ENCODE results near the gene OTOP3.

OTOP3 gene

DNA sequence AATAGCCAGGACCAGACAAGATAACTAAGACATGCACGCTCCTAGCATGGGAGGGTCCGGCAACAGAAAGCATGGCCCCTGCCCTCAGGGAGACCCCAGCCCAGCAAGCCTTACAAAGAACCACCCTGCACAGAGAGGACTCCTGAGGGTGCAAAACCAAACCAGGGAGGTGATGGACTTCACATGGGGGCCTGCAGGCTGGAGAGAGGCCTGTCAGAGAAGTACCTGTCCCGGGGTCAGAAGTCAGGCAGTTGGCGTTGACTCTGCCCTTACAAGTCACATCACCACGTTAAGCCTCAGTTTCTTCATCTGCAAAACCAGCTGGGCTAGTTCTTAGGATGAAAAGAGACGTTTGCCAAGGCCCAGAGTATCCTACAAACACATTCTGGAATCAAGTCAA is 6.9 kb upstream of the OTOP3 start:
- Histone ChIP-seq H3K9ac (ENCODE audit: low read length) (no peak overlapping the region), H3K4me3 (ENCODE audit: low read length) (no peak overlapping the region), H3K9me3 (ENCODE audit: control insufficient read depth, low read depth, low read length) (no peaks in the 10 kb centered on the region), H3K4me1 (ENCODE audit: control insufficient read depth, low read depth, low read length) (no peaks in the 10 kb centered on the region), H3K27ac (ENCODE audit: low read length) (no peak overlapping the region), H3K27me3 (ENCODE audit: control insufficient read depth, insufficient read depth, low read length) (peaks cover 71% of the 10 kb centered on the region), H3K36me3 (ENCODE audit: control insufficient read depth, low read depth, low read length) (no peaks in the 10 kb centered on the region)

DNA sequence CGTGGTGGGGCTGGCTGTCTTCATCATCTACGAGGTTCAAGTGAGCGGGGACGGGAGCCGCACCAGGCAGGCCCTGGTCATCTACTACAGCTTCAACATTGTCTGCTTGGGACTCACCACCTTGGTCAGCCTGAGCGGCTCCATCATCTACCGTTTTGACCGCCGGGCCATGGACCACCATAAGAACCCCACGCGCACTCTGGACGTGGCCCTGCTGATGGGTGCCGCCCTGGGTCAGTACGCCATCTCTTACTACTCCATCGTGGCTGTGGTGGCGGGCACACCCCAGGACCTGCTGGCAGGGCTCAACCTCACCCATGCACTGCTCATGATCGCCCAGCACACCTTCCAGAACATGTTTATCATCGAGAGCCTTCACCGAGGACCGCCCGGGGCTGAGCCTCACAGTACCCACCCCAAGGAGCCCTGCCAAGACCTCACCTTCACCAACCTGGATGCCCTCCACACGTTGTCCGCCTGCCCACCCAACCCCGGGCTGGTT is 5.1 kb upstream of the OTOP3 start:
- no peak overlapping the region for H3K27ac ChIP-seq (ENCODE audit: low read length)
- no peaks in the 10 kb centered on the region for H3K4me1 ChIP-seq (ENCODE audit: control insufficient read depth, low read depth, low read length)
- no peaks in the 10 kb centered on the region for H3K36me3 ChIP-seq (ENCODE audit: control insufficient read depth, low read depth, low read length)
- H3K4me3 ChIP-seq (ENCODE audit: low read length): no peak overlapping the region
- H3K9ac ChIP-seq (ENCODE audit: low read length): no peak overlapping the region
- no peaks in the 10 kb centered on the region for H3K9me3 ChIP-seq (ENCODE audit: control insufficient read depth, low read depth, low read length)
- peaks cover 71% of the 10 kb centered on the region for H3K27me3 ChIP-seq (ENCODE audit: control insufficient read depth, insufficient read depth, low read length)

DNA sequence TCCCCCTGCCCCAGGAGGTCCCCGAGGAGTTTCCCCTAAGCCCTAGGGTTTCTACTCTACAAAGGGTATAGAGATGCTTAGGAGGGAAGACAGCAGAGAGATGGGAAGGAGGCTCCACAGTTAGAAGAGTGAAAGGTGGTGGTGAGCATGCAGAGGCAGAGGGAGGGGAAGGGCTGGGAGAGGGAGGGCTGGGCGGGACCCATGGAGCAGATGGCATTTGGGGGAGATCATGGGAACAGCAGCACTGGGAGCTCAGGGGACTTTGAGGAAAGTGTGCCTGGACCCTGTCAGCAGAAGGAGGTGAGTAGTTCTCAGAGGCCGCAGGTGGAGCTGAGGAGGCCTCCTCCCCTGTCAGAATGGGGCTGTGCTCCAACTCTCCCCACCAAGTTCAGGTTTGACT is 650 bp upstream of the OTOP3 start:
- no peak overlapping the region for H3K9ac ChIP-seq (ENCODE audit: low read length)
- H3K4me3 ChIP-seq (ENCODE audit: low read length): no peak overlapping the region
- no peaks in the 10 kb centered on the region for H3K36me3 ChIP-seq (ENCODE audit: control insufficient read depth, low read depth, low read length)
- no peaks in the 10 kb centered on the region for H3K9me3 ChIP-seq (ENCODE audit: control insufficient read depth, low read depth, low read length)
- no peak overlapping the region for H3K27ac ChIP-seq (ENCODE audit: low read length)
- H3K4me1 ChIP-seq (ENCODE audit: control insufficient read depth, low read depth, low read length): no peaks in the 10 kb centered on the region
- peaks cover 73% of the 10 kb centered on the region for H3K27me3 ChIP-seq (ENCODE audit: control insufficient read depth, insufficient read depth, low read length)

DNA sequence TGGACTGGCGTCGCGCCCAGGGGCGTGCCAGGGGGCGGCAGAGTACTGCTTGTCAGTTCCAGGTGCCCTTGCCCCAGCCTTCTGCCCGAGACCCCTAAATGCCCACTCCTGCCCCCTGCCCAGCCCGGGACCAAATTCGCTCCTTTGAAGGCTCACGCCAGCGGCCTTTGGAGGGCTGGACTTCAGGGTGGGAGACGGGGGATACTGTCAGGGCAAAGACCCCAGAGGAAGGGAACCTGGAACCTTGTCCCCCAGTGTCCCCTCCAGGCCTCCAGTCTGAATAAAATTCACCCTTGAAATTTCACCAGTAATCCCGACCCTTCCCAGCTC is 737 bp downstream of the OTOP3 start:
- Histone ChIP-seq H3K27ac (ENCODE audit: low read length) (no peak overlapping the region), H3K9ac (ENCODE audit: low read length) (no peak overlapping the region), H3K4me1 (ENCODE audit: control insufficient read depth, low read depth, low read length) (no peaks in the 10 kb centered on the region), H3K27me3 (ENCODE audit: control insufficient read depth, insufficient read depth, low read length) (peaks cover 73% of the 10 kb centered on the region), H3K4me3 (ENCODE audit: low read length) (no peak overlapping the region), H3K36me3 (ENCODE audit: control insufficient read depth, low read depth, low read length) (no peaks in the 10 kb centered on the region), H3K9me3 (ENCODE audit: control insufficient read depth, low read depth, low read length) (no peaks in the 10 kb centered on the region)

DNA sequence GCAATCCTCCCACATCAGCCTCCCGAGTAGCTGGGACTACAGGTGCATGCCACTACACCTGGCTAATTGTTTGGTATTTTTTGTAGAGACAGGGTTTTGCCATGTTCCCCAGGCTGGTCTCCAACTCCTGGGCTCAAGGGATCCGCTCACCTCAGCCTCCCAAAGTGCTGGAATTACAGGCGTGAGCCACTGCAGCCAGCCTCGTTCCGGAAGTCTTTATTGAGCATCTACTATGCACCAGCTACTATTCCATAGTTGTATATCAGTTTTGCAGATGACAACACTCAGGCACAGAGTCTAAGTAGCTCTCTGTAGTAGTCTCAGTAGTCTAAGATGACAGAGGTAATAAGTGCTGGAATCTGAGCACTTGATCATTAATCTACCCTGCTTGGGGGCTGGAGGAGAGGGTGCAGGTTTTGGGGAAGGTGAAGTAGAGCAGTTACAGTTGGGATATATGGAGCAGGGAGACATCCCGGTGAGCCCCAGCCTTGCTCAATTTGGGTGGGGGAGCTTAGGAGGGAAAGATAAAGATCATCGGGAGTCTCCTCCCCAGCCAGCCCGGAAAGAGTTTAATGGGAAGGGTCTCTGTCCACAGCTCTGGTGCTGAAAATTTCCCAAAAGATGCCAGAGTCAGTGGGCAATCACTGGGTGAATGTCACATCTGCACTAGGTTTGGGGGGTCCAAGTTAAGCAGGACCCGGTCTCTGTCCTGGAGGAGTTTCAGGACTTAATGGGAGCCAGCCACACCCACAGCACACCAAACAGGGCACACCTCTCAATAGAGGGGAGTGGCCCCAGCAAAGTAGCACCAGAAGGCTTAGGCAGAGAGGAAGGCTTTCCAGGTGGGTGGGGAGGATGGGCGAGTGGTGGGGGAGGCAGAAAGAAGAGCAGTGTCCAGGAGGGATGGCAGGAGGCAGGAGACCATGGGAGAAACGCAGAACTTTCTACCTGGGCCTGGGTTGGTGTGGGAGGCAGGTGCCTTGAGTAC is 1.7 kb downstream of the OTOP3 start:
- no peak overlapping the region for H3K27ac ChIP-seq (ENCODE audit: low read length)
- H3K4me1 ChIP-seq (ENCODE audit: control insufficient read depth, low read depth, low read length): no peaks in the 10 kb centered on the region
- H3K27me3 ChIP-seq (ENCODE audit: control insufficient read depth, insufficient read depth, low read length): peaks cover 70% of the 10 kb centered on the region
- no peaks in the 10 kb centered on the region for H3K9me3 ChIP-seq (ENCODE audit: control insufficient read depth, low read depth, low read length)
- no peaks in the 10 kb centered on the region for H3K36me3 ChIP-seq (ENCODE audit: control insufficient read depth, low read depth, low read length)
- no peak overlapping the region for H3K9ac ChIP-seq (ENCODE audit: low read length)
- H3K4me3 ChIP-seq (ENCODE audit: low read length): no peak overlapping the region

DNA sequence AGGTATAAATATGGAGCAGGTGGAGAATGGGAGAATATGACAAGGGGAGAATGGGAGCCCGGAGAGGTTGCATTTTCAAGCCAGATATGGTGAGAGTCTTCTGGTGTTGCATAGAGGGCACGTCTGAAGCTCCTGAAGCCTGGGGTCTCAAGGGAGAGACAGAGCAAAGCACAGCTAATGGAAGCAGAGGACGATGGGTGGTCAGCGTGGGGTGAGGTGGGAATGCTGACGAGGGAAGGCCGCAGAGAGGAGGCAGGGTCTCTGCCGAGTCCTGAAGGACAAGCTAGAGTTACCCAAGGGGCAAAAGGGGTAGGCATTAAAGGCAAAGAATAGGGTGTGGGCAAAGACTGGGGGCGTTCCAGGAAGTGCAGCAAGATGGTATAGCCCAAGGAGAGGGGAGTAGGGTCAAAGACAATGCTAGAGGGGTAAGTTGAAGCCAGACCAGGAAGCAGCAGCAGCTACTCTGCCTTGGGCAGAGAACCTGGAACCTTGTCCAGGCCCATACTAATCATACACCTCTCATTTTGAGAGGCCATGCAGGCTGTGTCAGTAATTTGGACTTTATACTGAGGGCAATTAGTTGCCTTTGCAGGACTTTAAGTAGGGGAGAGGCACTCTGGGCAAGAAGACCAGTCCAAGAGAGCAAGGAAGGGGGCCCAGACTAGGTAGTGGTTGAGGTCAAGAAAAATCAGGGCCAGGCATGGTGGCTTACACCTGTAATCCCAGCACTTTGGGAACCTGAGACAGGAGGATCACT is 2.7 kb downstream of the OTOP3 start:
- H3K9ac ChIP-seq (ENCODE audit: low read length): no peak overlapping the region
- no peaks in the 10 kb centered on the region for H3K36me3 ChIP-seq (ENCODE audit: control insufficient read depth, low read depth, low read length)
- H3K4me3 ChIP-seq (ENCODE audit: low read length): no peak overlapping the region
- H3K27ac ChIP-seq (ENCODE audit: low read length): no peak overlapping the region
- H3K9me3 ChIP-seq (ENCODE audit: control insufficient read depth, low read depth, low read length): no peaks in the 10 kb centered on the region
- no peaks in the 10 kb centered on the region for H3K4me1 ChIP-seq (ENCODE audit: control insufficient read depth, low read depth, low read length)
- peaks cover 60% of the 10 kb centered on the region for H3K27me3 ChIP-seq (ENCODE audit: control insufficient read depth, insufficient read depth, low read length)

DNA sequence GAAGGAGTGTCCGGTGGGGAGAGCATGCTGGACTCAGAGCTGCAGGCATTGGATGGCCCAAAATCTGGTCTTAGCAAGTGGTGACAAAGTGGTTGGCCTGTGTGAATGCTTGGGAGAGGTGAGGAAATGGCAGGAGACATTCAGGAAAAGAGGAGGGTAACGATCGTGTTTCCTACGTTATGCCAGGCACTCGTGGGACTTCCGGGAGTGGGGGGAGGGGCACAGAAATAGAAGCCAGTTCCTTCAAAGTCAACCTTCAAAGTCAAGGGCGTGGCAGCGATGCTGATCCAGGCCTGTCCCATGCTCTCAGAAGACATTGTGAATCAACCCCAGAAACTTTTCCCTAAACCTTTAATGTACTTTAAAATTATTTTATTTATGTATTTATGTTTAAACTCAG is 3.8 kb downstream of the OTOP3 start:
- no peak overlapping the region for H3K9ac ChIP-seq (ENCODE audit: low read length)
- H3K36me3 ChIP-seq (ENCODE audit: control insufficient read depth, low read depth, low read length): no peaks in the 10 kb centered on the region
- H3K4me1 ChIP-seq (ENCODE audit: control insufficient read depth, low read depth, low read length): no peaks in the 10 kb centered on the region
- no peaks in the 10 kb centered on the region for H3K9me3 ChIP-seq (ENCODE audit: control insufficient read depth, low read depth, low read length)
- no peak overlapping the region for H3K4me3 ChIP-seq (ENCODE audit: low read length)
- peaks cover 48% of the 10 kb centered on the region for H3K27me3 ChIP-seq (ENCODE audit: control insufficient read depth, insufficient read depth, low read length)
- H3K27ac ChIP-seq (ENCODE audit: low read length): no peak overlapping the region

DNA sequence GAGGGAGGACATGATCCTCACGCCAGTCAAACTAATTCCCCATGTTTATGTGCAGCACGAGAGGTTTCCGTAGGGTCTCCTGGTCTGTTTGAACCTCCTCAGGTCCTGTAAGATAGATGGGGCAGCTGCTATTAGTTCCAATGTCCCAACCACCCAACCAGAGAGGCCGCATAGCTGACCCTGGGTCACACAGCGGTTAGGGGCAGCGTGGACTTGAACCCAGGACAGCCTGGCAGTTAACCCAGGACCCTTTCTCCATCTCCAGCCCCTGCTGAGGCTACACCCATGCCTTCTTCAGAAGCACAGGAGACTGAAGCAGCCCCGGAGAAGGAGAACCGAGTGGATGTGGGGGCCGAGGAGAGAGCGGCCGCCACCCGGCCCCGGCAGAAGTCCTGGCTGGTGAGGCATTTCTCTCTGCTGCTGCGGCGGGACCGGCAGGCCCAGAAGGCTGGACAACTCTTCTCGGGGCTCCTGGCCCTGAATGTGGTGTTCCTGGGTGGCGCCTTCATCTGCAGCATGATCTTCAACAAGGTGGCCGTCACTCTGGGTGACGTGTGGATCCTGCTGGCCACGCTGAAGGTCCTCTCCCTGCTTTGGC is 5.5 kb downstream of the OTOP3 start:
- Histone ChIP-seq H3K27me3 (ENCODE audit: control insufficient read depth, insufficient read depth, low read length) (peaks cover 31% of the 10 kb centered on the region), H3K4me3 (ENCODE audit: low read length) (no peak overlapping the region), H3K9me3 (ENCODE audit: control insufficient read depth, low read depth, low read length) (no peaks in the 10 kb centered on the region), H3K36me3 (ENCODE audit: control insufficient read depth, low read depth, low read length) (no peaks in the 10 kb centered on the region), H3K9ac (ENCODE audit: low read length) (no peak overlapping the region), H3K27ac (ENCODE audit: low read length) (no peak overlapping the region), H3K4me1 (ENCODE audit: control insufficient read depth, low read depth, low read length) (no peaks in the 10 kb centered on the region)

DNA sequence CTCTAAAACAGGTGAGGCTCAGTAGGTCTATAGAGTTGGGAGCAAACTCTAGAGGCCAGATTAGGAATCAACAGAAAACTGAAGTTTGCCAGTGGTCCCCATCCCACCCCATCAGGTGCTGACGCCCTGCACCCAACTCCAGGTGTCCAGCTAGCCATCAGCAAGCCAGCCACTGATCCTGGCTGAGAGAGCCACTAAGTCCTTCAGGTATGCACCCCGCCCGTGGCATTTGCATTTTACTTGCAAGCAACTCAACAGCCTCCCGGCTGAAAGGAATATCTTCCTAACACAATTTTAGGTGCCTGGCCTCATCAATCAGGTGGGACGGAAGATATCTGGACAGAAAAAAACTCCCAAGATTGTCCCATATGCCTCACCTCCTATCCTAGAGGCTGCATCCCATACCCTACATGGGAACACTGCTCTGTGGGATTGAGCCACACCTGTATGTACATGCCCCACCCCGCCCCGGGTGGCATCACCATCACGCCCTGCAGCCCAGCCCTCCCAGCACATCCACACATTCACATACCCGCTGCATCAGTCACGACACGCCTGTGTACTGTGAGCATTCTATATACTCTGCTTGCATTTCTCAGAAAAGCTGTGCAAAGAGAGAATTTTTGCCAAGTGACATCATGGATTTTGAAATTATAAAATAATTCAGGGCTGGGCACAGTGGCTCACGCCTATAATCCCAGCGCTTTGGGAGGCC is 8.3 kb downstream of the OTOP3 start:
- no peaks in the 10 kb centered on the region for H3K4me1 ChIP-seq (ENCODE audit: control insufficient read depth, low read depth, low read length)
- peaks cover 4% of the 10 kb centered on the region for H3K27me3 ChIP-seq (ENCODE audit: control insufficient read depth, insufficient read depth, low read length)
- H3K9me3 ChIP-seq (ENCODE audit: control insufficient read depth, low read depth, low read length): no peaks in the 10 kb centered on the region
- no peak overlapping the region for H3K4me3 ChIP-seq (ENCODE audit: low read length)
- no peak overlapping the region for H3K9ac ChIP-seq (ENCODE audit: low read length)
- H3K36me3 ChIP-seq (ENCODE audit: control insufficient read depth, low read depth, low read length): no peaks in the 10 kb centered on the region
- H3K27ac ChIP-seq (ENCODE audit: low read length): no peak overlapping the region

DNA sequence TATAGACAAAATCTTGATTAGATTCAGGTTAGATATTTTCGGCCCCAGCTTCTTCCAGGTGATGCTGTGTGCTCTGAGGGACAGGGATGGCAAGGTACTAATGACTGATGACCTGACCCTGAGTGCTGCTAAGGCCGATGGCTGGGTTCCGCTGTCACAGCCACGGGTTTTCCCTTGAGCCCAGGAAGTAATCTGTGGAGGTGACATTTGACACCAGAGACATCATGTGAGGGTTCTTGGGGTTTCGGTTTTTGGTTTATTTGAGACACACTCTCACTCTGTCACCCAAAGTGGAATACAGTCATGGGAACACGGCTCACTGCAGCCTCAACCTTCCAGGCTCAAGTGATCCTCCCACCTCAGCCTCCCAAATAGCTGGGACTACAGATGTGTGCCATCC is 9.8 kb downstream of the OTOP3 start:
- no peak overlapping the region for H3K9ac ChIP-seq (ENCODE audit: low read length)
- no peaks in the 10 kb centered on the region for H3K4me1 ChIP-seq (ENCODE audit: control insufficient read depth, low read depth, low read length)
- no peaks in the 10 kb centered on the region for H3K36me3 ChIP-seq (ENCODE audit: control insufficient read depth, low read depth, low read length)
- H3K9me3 ChIP-seq (ENCODE audit: control insufficient read depth, low read depth, low read length): no peaks in the 10 kb centered on the region
- H3K27ac ChIP-seq (ENCODE audit: low read length): no peak overlapping the region
- no peaks in the 10 kb centered on the region for H3K27me3 ChIP-seq (ENCODE audit: control insufficient read depth, insufficient read depth, low read length)
- no peak overlapping the region for H3K4me3 ChIP-seq (ENCODE audit: low read length)

DNA sequence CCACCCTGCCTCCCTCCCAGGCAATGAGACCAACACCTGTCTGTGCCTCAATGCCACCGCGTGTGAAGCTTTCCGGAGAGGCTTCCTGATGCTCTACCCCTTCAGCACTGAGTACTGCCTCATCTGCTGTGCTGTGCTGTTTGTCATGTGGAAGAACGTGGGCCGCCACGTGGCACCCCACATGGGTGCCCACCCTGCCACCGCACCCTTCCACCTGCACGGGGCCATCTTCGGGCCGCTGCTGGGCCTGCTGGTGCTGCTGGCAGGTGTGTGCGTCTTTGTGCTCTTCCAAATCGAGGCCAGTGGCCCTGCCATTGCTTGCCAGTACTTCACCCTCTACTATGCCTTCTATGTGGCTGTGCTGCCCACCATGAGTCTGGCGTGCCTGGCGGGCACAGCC is 10.9 kb downstream of the OTOP3 start:
- Histone ChIP-seq H3K9ac (ENCODE audit: low read length) (no peak overlapping the region), H3K4me3 (ENCODE audit: low read length) (no peak overlapping the region), H3K4me1 (ENCODE audit: control insufficient read depth, low read depth, low read length) (no peaks in the 10 kb centered on the region), H3K36me3 (ENCODE audit: control insufficient read depth, low read depth, low read length) (no peaks in the 10 kb centered on the region), H3K27me3 (ENCODE audit: control insufficient read depth, insufficient read depth, low read length) (no peaks in the 10 kb centered on the region), H3K9me3 (ENCODE audit: control insufficient read depth, low read depth, low read length) (no peaks in the 10 kb centered on the region), H3K27ac (ENCODE audit: low read length) (no peak overlapping the region)

Data from iPS-18a (cell line).